ENCODE measurements around the gene UFD1.

Gene UFD1

GRCh38 chr22:19478901-19479354 lies at the start of gene UFD1:
UFD1 (minus strand) TSS chr22:19479193; CDS start chr22:19479085, 108 bp downstream.
- no peak for FAIRE-seq

DNA sequence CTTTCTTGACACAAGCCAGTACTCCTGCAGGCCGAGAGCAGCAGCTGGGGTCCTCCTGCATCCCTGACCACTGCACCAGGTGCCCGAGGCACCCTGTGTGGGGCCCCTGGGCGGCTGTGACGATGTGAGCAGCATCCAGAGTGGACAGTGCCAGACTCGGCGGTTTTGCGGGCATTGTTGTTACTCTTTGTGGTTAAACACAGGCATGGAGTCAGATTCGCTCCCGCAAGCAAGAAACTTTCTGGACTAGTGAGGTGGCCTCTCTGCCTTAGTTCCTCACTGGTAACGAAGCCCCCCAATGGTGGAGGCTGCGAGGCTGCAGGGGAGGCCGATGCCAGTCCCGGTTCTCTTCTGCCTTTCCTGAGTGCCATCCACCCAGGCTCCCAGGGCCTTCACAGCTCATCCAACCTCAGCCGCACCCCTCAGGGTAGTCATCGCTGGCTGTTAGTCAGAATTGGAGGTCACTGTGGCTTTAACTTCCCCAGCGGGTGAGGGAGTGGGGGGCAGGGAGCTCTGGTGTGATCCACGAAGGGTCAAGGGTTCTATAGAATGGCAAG lies 48.9 kb upstream of the UFD1 start:
- FAIRE-seq, result no peak

DNA sequence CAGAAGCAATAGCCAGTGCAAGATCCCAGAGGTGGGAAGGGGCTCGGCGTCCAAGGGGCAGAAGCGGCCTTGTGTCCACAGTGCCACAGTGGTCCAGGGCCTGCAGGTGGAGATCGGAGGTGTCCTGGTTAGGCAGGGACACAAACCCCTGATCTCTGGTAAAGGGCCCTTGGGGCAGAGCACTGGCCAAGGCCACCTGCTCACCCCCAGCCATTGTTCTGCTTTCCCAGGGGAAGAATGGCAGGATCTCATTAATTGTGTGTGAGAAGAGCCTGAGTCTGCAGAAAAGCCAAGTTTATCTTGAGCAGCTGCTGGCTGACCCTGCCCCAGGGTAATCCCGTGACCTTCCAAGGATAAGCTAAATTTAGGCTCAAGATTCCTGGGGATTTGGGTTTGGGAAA lies 48.3 kb upstream of the UFD1 start:
- FAIRE-seq, result no peak

- no peak for FAIRE-seq
Observed at GRCh38 chr22:19526702-19527111, 47.7 kb upstream of the UFD1 start.

DNA sequence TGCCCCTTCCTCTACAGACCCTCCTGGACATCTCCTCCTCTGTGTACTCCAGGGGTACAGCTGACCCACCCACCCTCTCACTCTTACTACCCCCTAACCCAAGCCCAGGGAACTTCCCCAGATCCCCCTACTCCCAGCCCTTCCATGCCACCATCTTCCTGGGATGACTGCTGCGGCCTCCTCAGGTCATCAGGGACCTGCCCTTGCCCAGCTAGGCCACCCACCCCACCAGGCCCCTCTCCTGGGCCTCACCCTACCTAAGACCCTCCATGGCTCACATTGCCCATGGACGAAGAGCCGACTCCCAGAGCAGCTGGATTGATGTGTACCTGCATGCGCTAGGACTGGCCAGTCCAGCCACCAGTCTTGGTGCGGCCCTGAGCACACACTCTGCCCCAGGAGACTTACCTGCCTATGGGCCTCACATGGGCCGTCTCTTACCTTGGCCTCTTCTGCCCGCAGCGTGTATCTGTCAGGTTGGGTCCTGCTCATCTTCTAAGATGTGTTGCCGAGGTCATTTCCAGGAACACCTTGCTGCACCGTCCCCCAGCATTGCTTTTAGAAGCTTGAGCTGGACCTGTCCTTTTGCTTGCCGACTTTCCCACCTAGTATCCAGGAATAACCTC lies 47.2 kb upstream of the UFD1 start:
- FAIRE-seq, result no peak

- no peak for FAIRE-seq
Observed at GRCh38 chr22:19525666-19526065, 46.7 kb upstream of the UFD1 start.

DNA sequence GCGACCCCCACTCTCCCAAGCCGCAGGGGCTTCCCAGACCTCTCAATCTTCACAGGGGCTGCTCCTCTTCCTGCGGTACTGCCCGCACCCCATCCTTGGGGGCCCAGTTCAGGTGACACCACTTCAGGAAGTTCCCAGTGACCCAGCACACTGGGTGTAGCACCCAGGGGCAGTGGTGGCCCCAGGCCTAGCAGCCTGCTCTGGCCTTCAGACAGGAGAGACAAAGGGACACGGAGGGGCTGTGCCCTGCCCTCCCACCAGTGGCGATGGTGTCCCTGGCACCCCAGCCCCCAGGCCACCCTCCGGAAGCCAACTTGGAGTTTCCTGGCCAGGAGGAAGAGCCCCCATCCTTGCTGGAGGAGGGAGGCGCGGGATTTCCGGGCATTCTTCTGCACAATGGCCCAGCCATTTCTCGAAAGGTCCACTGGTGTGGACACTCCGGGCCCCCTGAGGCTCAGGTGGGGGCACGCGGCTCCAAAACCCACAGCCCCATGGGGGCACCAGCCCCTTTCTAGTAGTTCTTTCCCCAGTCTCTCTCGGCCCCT lies 46.2 kb upstream of the UFD1 start:
- FAIRE-seq, result no peak

DNA sequence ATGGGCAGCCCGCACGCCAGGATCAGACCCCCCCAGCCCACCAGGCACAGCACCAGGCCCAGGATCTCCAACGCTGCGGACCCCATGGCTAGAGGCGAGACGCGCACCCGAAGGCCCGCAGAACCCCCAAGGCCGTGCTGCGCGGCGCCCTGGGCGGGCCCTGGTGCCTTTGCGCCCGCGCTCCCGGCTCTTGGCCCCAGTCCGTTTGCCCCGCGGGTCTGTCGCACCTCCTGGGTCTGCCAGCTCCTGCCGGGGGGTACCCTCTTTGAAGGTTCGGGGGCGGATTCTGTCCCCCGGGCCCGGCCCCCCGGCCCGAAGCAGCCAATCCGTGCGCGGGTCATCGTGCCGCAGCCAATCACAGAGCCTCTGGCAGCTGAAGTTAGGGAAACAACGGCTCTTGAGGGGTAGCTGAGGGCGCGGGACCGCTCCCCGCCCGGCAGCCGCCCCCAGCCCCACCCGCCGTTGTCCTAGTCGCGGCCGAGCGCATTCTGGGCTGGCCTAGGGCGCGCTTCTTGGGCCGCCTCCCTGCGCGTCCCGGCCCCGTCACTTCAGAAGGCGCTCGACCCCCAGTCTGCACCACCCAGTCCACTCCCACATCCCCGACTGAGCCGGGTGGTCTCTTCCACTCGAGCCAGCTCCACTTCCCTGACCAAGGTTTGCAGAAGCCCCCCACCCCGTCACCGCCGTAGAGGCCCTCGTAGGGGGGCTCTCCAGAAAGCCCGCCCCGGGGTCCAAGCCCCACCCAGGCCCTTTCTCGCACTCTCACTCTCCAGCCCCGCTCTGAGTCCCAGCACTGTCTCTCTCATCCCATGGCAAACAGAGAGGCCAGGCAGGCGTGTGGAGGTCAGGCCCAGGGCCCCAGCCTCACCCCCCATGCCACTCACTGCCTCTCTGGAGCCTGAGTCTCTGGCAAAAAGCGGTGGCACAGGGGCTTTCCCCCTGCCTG lies 45.5 kb upstream of the UFD1 start, which contains the start of gene CLDN5:
TSS of gene CLDN5 (minus strand) at position 241 of the 946 bp plus-strand sequence. CDS start at position 86, 155 bp downstream.
- FAIRE-seq, result no peak

DNA sequence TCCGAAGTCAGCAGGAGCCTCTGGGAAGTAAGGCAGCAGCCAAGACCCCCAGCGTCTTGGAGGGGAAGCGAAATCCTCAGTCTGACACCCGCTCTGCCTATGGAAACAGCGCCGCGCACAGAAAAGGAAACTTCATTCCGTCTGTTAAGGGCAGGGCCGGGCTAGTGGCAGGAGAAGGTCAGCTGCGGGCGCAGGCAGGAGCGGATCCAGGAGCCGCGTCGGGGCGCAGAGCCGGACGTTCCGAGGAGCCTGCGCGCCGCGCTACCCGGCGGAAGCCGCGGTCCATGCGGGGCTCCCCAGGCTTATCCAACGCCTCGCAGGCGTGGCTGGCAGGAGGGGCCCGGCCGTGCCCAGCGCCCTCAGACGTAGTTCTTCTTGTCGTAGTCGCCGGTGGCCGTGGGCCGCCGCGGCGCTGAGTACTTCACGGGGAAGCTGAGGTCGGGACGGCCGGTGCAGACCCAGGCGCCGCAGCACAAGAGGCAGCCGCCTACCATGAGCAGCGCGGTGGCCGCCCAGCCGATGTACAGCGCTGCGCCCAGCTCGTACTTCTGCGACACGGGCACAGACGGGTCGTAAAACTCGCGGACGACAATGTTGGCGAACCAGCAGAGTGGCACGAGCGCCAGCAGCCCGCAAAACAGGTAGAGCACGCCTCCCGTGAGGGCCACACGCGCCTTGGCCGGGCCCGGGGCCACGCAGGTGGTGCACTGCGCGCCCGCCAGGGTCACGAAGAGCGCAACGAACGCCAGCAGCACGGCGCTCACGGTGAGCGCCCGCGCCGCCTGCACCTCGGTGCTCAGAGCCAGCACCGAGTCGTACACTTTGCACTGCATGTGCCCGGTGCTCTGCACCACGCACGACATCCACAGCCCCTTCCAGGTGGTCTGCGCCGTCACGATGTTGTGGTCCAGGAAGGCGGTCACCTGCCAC lies 44.5 kb upstream of the UFD1 start:
- FAIRE-seq, result no peak

- no peak for FAIRE-seq
Observed at GRCh38 chr22:19522881-19523239, 43.9 kb upstream of the UFD1 start.

DNA sequence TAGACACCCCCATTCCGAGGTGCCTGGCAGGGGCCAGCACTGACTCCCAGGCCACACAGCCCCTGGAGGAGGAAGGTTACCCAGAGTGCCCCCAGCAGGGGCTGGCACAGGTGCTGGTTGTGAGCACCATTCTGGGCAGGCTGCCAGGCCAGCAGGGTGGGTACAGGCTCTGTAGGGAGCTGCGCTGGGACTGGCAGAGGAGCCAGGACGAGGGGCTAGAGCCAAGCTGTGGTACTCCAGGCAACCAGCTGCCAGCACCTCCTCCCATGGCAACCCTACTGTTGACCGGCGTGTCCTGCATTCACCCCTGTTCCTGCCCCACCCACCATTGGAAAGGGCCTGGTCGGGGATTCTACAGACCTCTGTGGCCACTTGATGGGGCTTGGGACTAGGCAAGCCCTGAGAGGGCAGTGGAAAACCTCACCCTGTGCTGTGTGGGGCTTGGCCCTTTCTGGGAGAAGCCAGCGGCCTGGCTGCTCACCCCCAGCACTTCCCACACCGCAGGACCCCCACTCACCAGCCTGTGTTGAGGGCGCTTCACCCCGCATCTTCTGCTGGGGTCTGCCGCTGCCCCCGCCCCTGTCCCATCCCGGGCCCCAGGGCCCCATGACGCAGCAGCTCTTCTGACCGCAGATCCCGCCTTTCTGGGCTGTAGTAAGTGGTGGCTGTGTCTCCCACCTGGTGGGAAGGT lies 43.3 kb upstream of the UFD1 start:
- no peak for FAIRE-seq

DNA sequence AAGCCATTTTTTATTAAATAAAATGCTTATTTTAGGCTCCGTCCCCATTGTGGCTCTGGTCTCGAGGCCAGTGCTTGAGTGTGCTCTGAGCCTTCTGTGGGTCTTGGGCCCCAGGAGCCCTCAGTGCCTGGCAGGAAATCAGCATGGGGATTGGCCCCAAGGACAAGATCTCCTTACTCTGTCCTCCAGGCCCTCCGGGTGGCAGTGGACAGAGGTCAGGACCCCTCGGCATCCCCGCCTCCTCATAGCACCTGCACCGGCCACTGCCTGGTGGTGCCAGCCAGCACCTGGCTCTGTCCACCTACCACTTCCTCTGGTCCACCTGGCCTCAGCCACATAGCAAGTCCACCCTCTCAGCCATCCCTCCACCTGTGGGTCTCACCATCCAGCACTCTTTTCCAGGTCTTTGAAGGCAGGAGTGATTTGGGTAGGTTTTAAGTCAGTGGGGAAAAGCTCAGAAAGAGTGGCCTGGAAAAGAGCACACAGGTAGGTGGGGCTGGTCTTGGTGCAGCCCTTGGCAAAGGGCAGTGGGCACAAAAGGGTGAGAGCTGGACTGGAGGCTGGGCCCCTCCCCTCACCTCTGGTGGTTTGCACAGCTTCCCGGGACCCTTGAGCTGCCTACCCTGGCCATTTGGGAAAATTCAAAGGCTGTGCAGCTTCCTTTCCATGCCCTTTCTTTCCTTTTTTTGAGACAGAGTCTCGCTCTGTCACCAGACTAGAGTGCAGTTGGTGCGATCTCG lies 41.7 kb upstream of the UFD1 start:
- no peak for FAIRE-seq

- FAIRE-seq, result no peak
Observed at GRCh38 chr22:19520007-19520406, 41.0 kb upstream of the UFD1 start.

DNA sequence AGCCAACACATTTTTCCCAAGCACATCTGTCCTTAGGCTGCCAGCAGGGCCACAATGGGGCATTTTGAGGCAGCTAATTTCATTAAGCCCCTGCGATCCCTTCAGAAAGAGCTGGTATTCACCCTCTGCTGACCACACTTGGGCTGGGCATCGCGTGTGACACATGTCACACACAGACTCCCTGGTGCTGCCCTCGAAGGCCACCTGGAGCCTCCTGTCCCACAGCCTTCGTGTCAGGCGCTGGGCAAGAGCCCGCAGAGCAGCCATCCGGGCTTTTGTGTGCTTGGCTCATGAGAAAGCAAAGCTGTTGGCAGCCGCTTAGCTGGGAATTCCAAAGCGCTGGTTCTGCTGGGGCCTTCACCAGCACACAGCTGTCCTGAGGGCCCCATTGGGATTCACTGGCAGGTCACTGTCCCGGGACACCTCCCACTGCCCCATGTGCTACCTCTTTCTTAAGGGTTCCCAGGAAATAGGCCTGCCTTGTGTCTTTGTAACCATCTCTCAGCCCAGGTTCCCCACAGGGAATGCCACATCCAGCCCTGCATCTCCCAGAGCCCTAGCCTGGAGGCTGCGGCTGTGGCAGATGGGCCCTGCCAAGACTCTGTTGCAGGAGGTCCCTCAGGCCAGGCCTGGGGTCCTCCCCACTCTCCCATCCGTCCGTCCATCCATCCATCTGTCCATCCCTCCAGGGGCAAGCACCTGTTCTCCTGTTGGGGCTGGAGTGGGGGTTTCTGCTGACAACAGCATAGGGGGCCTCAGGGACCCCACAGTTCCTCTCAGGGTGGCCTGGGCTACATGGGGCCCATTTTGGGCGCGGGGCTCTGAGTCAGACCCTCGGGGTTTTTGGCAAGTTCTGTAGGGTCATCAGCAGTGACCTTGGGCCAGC lies 40.3 kb upstream of the UFD1 start:
- FAIRE-seq, result no peak

DNA sequence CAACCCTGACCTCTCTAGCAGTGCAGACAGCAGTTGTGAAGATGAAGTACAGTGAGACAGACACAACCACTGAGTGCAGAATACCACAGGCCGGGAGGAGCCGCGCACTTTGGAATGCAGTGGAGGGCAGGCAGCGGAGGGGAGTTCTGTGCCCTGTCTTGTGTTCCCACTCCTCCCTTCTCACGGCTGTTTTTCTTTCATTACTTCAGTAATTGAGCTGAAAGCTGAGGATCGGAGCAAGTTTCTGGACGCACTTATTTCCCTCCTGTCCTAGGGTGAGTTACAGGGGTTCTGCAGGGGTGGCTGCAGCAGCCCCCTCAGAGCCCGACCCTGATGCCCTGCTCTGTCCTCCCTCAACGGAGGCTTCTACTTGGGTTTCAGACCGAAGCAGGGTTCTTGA lies 39.6 kb upstream of the UFD1 start:
- no peak for FAIRE-seq

DNA sequence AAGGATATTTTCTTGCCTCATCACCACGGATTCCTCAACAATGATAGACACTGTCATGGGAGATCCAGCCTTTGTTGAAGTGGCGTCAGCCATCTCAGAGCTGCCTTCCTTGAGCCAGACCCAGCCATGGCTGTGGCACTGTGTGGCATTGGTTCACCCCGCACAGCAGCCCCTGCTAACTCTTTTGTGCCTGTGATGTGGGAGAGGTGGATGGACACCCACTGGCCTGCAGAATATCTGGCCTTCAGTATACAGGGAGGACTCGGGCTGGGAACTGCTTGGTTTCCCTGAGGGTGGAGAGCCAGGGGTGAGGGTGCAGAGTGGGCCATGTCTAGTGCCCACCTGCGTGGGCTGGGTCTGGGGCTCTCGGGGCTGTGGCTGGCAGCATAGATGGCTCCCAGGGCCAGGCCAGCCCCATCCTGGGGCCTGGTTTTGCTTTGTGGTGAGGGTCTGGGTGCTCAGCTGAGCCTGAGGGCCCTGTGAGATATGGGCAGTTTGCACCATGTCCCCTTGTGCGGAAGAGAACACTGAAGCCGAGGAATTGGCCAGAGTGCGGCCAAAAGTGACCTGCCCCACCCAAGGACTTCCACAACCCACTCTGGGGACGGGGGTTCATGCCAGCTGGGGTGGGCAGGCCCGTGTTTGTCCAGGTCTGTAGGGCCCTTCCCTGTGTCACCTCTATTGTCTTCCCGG lies 39.1 kb upstream of the UFD1 start:
- no peak for FAIRE-seq

- no peak for FAIRE-seq
Observed at GRCh38 chr22:19517171-19517500, 38.1 kb upstream of the UFD1 start.

GRCh38 chr22:19516378-19517170 lies 37.6 kb upstream of the UFD1 start:
- FAIRE-seq, result no peak
